Measurements from ENCODE around the gene TAF1A.
"Not testable (repeated sequence)": the region's sequence is repeated elsewhere in the genome, so short reads cannot be mapped to it uniquely, and the experiment has no call there.

The TAF1A gene

DNA sequence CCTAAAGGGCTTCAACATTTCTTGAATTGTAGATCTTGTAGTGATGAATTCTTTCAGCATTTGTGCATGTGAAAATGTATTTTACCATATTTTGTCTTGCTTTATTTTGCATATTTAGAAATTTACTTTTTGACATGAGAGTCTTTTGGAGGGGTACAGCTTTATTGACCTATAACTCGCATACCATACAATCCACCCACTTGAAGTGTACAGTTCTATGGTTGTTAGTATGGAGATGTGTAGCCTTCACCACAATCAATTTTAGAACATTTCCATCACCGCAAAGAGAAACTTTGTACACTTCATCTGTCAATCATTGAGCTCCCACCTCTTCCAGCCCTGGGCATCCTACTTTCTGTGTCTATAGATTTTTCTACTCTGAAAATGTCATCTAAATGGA lies 21.0 kb upstream of the TAF1A start:
- H3K36me3 ChIP-seq (ENCODE audit: low read length): no peaks in the 10 kb centered on the region
- no peak overlapping the region for H3K4me3 ChIP-seq (ENCODE audit: insufficient read depth, low read length, poor library complexity, severe bottlenecking)
- no peak overlapping the region for H3K27ac ChIP-seq (ENCODE audit: low read depth, low read length)
- H3K79me2 ChIP-seq (ENCODE audit: insufficient read depth, low read length): no peaks in the 10 kb centered on the region
- no peaks in the 10 kb centered on the region for H3K9me2 ChIP-seq (replicated peaks; ENCODE audit: insufficient read depth, low read length)
- H3K9me3 ChIP-seq (ENCODE audit: insufficient read depth, low read length): no peaks in the 10 kb centered on the region
- H3F3A ChIP-seq (ENCODE audit: insufficient read depth): no peaks in the 10 kb centered on the region
- H3K9ac ChIP-seq (ENCODE audit: low read length): no peak overlapping the region
- H2AFZ ChIP-seq (ENCODE audit: low read depth, low read length, severe bottlenecking): no peak overlapping the region
- H4K20me1 ChIP-seq (ENCODE audit: low read depth, low read length): no peaks in the 10 kb centered on the region
- no peak overlapping the region for H3K4me2 ChIP-seq (ENCODE audit: low read depth, low read length, poor library complexity, severe bottlenecking)
- TF ChIP-seq CTCF (IDR thresholded peaks at IDR 0.05; ENCODE audit: insufficient read depth, low read length, poor library complexity, severe bottlenecking) (no peak), EZH2phosphoT487 (conservative IDR thresholded peaks at IDR 0.05; ENCODE audit: low read length) (no peak)
- no peaks in the 10 kb centered on the region for H3K27me3 ChIP-seq (ENCODE audit: low read length)

GRCh38 chr1:222609111-222609510 lies 19.4 kb upstream of the TAF1A start:
- not testable (repeated sequence) for H3K9ac ChIP-seq (ENCODE audit: low read length); H3K9me2 ChIP-seq (replicated peaks; ENCODE audit: insufficient read depth, low read length)

DNA sequence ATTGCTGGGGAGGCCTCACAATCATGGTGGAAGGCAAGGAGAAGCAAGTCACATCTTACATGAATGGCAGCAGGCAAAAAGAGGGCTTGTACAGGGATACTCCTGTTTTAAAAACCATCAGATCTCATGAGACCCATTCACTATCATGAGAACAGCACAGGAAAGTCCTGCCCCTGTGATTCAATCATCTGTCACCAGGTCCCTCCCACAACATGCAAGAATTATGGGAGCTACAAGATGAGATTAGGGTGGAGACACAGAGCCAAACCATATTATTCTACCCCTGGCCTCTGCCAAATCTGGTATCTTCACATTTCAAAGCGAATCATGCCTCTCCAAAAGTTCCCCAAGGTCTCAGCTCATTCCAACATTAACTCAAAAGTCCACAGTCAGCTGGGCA lies 17.0 kb upstream of the TAF1A start:
- Histone ChIP-seq H3K4me3 (ENCODE audit: insufficient read depth, low read length, poor library complexity, severe bottlenecking) (no peak overlapping the region), H3K9ac (ENCODE audit: low read length) (no peak overlapping the region), H3K27ac (ENCODE audit: low read depth, low read length) (no peak overlapping the region), H2AFZ (ENCODE audit: low read depth, low read length, severe bottlenecking) (no peak overlapping the region), H3K9me3 (ENCODE audit: insufficient read depth, low read length) (no peaks in the 10 kb centered on the region), H4K20me1 (ENCODE audit: low read depth, low read length) (no peaks in the 10 kb centered on the region), H3F3A (ENCODE audit: insufficient read depth) (no peaks in the 10 kb centered on the region), H3K79me2 (ENCODE audit: insufficient read depth, low read length) (no peaks in the 10 kb centered on the region), H3K27me3 (ENCODE audit: low read length) (no peaks in the 10 kb centered on the region), H3K36me3 (ENCODE audit: low read length) (no peaks in the 10 kb centered on the region), H3K4me2 (ENCODE audit: low read depth, low read length, poor library complexity, severe bottlenecking) (no peak overlapping the region), H3K9me2 (replicated peaks; ENCODE audit: insufficient read depth, low read length) (no peaks in the 10 kb centered on the region)
- TF ChIP-seq EZH2phosphoT487 (conservative IDR thresholded peaks at IDR 0.05; ENCODE audit: low read length): no peak
- TF ChIP-seq CTCF (IDR thresholded peaks at IDR 0.05; ENCODE audit: insufficient read depth, low read length, poor library complexity, severe bottlenecking): no peak

More at GRCh38 chr1:222609111-222609510, 19.4 kb upstream of the TAF1A start:
- H3K27me3 ChIP-seq (ENCODE audit: low read length); H3K36me3 ChIP-seq (ENCODE audit: low read length); H3K4me3 ChIP-seq (ENCODE audit: insufficient read depth, low read length, poor library complexity, severe bottlenecking); H3K4me2 ChIP-seq (ENCODE audit: low read depth, low read length, poor library complexity, severe bottlenecking); H4K20me1 ChIP-seq (ENCODE audit: low read depth, low read length); H3K79me2 ChIP-seq (ENCODE audit: insufficient read depth, low read length); H3F3A ChIP-seq (ENCODE audit: insufficient read depth); H3K27ac ChIP-seq (ENCODE audit: low read depth, low read length); H3K9me3 ChIP-seq (ENCODE audit: insufficient read depth, low read length); H2AFZ ChIP-seq (ENCODE audit: low read depth, low read length, severe bottlenecking): not testable (repeated sequence)

DNA sequence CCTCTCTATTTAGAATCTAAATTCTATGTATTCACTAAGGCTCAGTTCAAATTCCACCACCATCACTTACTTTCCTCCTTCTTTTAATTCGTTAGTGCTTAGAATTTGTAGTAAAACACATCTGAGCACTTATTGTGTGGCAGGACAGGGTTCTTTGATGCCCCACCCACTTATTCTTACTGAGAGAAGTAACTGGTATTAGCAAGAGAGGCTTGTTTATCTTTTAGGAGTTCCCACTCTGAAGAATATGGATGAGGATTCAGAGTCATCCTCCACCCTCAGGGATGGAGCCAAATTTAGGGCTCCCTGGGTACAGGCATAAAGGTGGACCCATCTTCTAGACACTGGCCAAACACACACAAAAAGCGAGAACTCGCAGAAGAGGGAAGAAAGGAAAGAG lies 11.5 kb upstream of the TAF1A start:
- no peaks in the 10 kb centered on the region for H3K79me2 ChIP-seq (ENCODE audit: insufficient read depth, low read length)
- no peak overlapping the region for H3K4me3 ChIP-seq (ENCODE audit: insufficient read depth, low read length, poor library complexity, severe bottlenecking)
- no peaks in the 10 kb centered on the region for H4K20me1 ChIP-seq (ENCODE audit: low read depth, low read length)
- peak overlapping the region; percentile 34 for H2AFZ ChIP-seq (ENCODE audit: low read depth, low read length, severe bottlenecking)
- H3K4me2 ChIP-seq (ENCODE audit: low read depth, low read length, poor library complexity, severe bottlenecking): no peak overlapping the region
- H3K27me3 ChIP-seq (ENCODE audit: low read length): no peaks in the 10 kb centered on the region
- no peaks in the 10 kb centered on the region for H3K9me3 ChIP-seq (ENCODE audit: insufficient read depth, low read length)
- H3K9ac ChIP-seq (ENCODE audit: low read length): no peak overlapping the region
- H3K36me3 ChIP-seq (ENCODE audit: low read length): no peaks in the 10 kb centered on the region
- TF ChIP-seq EZH2phosphoT487 (conservative IDR thresholded peaks at IDR 0.05; ENCODE audit: low read length) (no peak), CTCF (IDR thresholded peaks at IDR 0.05; ENCODE audit: insufficient read depth, low read length, poor library complexity, severe bottlenecking) (no peak)
- no peaks in the 10 kb centered on the region for H3F3A ChIP-seq (ENCODE audit: insufficient read depth)
- H3K9me2 ChIP-seq (replicated peaks; ENCODE audit: insufficient read depth, low read length): no peaks in the 10 kb centered on the region
- no peak overlapping the region for H3K27ac ChIP-seq (ENCODE audit: low read depth, low read length)

Measured in SU-DHL-6 (cell line).